Fibroblast of villous mesenchyme (primary cell): ENCODE results near the gene B9D1. TPM values are rescaled to one million over a fixed set of nuclear protein-coding genes. Genes with fewer than 3 reads are reported as not detected.

Source experiments
- DNase-seq: peaks from one replicate; pipeline ENCODE4 v3.0.0-alpha.2; 2010; ENCODE audit warnings: low read depth
- H3K4me3 ChIP-seq: 2 replicates; pipeline ENCODE4 v1.5.1; 2011; ENCODE audit warnings: low read depth, mild to moderate bottlenecking, low read length
- CTCF ChIP-seq: IDR thresholded peaks from 2 replicates; pipeline ENCODE4 v1.5.1; 2012; ENCODE audit warnings: low read depth, mild to moderate bottlenecking, low read length; ENCODE audit not compliant: insufficient read depth
- total RNA-seq: library from RNA; depleted of rRNA; stranded (reverse); fragments of >200 nt; gene quantifications from 2 replicates; pipeline ENCODE4 v1.2.3, GENCODE V29; 2012

B9D1 gene
- total RNA-seq, 1 donor: 40.2 TPM

- no peak for TF ChIP-seq CTCF
- H3K4me3 ChIP-seq: no peak overlapping the region
- DNase-seq: no peak
Measured at GRCh38 chr17:19390951-19391350, 28.4 kb upstream of the B9D1 start.

- TF ChIP-seq CTCF: no peak
- H3K4me3 ChIP-seq: no peak overlapping the region
- no peak for DNase-seq
Measured at GRCh38 chr17:19388791-19389785, 26.6 kb upstream of the B9D1 start.

GRCh38 chr17:19387921-19388521 lies 25.5 kb upstream of the B9D1 start:
- peak; percentile 87 for DNase-seq
- no peak overlapping the region for H3K4me3 ChIP-seq
- no peak for TF ChIP-seq CTCF

GRCh38 chr17:19386974-19387920 lies 24.7 kb upstream of the B9D1 start, which contains the start of gene MFAP4:
Gene MFAP4 (minus strand): TSS chr17:19387190. CDS start chr17:19387155, 35 bp downstream.
- H3K4me3 ChIP-seq: peak within 1 kb of the TSS; percentile 67
- no peak for TF ChIP-seq CTCF
- peak; percentile 94 for DNase-seq

- peak overlapping the region; percentile 67 for H3K4me3 ChIP-seq
- DNase-seq: peak; percentile 90
- TF ChIP-seq CTCF: no peak
Measured at GRCh38 chr17:19386051-19386929, 23.8 kb upstream of the B9D1 start.

- no peak for TF ChIP-seq CTCF
- DNase-seq: no peak
- peak overlapping the region; percentile 67 for H3K4me3 ChIP-seq
Measured at GRCh38 chr17:19385521-19385983, 23.0 kb upstream of the B9D1 start.
